Measurements from ENCODE around the gene SNX20.

SNX20 gene

GRCh38 chr16:50681021-50681885, at the start of gene SNX20:
Gene SNX20, minus strand, starts transcription at chr16:50681312. Its CDS starts 3,786 bp downstream, at chr16:50677526.
- FAIRE-seq, result no peak

- FAIRE-seq, result no peak
Observed at GRCh38 chr16:50724306-50724705, 43.2 kb upstream of the SNX20 start.

GRCh38 chr16:50722960-50723359, 41.8 kb upstream of the SNX20 start:
- FAIRE-seq, result no peak

GRCh38 chr16:50722405-50722737, 41.3 kb upstream of the SNX20 start:
- FAIRE-seq, result no peak

GRCh38 chr16:50721549-50722404, 40.7 kb upstream of the SNX20 start:
- FAIRE-seq, result no peak

- FAIRE-seq, result no peak
Observed at GRCh38 chr16:50719401-50720337, 38.6 kb upstream of the SNX20 start.

GRCh38 chr16:50718761-50719400, 37.8 kb upstream of the SNX20 start:
- FAIRE-seq, result no peak

- no peak for FAIRE-seq
Observed at GRCh38 chr16:50718061-50718760, 37.1 kb upstream of the SNX20 start.

GRCh38 chr16:50717494-50717893, 36.4 kb upstream of the SNX20 start:
- FAIRE-seq, result no peak

GRCh38 chr16:50717091-50717490, 36.0 kb upstream of the SNX20 start:
- no peak for FAIRE-seq

- no peak for FAIRE-seq
Observed at GRCh38 chr16:50712956-50713355, 31.8 kb upstream of the SNX20 start.

GRCh38 chr16:50712560-50712898, 31.4 kb upstream of the SNX20 start:
- no peak for FAIRE-seq

- no peak for FAIRE-seq
Observed at GRCh38 chr16:50711862-50712559, 30.9 kb upstream of the SNX20 start.

- FAIRE-seq, result no peak
Observed at GRCh38 chr16:50711040-50711439, 29.9 kb upstream of the SNX20 start.

GRCh38 chr16:50709980-50710379, 28.9 kb upstream of the SNX20 start:
- no peak for FAIRE-seq

- no peak for FAIRE-seq
Observed at GRCh38 chr16:50709061-50709684, 28.1 kb upstream of the SNX20 start.

GRCh38 chr16:50708373-50709060, 27.4 kb upstream of the SNX20 start:
- FAIRE-seq, result no peak

- no peak for FAIRE-seq
Observed at GRCh38 chr16:50706250-50706649, 25.1 kb upstream of the SNX20 start.

- FAIRE-seq, result no peak
Observed at GRCh38 chr16:50705436-50706110, 24.5 kb upstream of the SNX20 start.

Measured in A204.1 (cell line).